ENCODE results near the gene OR2S2. TPM values are rescaled to one million over a fixed set of nuclear protein-coding genes. Genes with fewer than 3 reads are reported as not detected.

Gene OR2S2
- total and polyA plus RNA-seq, 2 donors (not counting 3 experiments of a cell fraction or from before 2014, with no cell fraction given), result not detected

GRCh38 chr9:35980289-35981011 lies 22.5 kb upstream of the OR2S2 start:
- no TSS peak for BruUV-seq (replicated peaks)
- Histone ChIP-seq H4K20me1 (replicated peaks; ENCODE audit: control insufficient read depth, extremely low read depth, insufficient read depth, low read length) (no peaks in the 10 kb centered on the region), H3K27me3 (ENCODE audit: control insufficient read depth in 2 of 2, insufficient read depth in 2 of 2, low read length in 2 of 2) (peaks cover 2 to 3% of the 10 kb centered on the region in 2 experiments), H3K4me2 (ENCODE audit: insufficient read depth, low read length) (no peak overlapping the region), H3K4me1 (ENCODE audit: control insufficient read depth, extremely low read depth, insufficient read depth, low read length) (peaks cover 7% of the 10 kb centered on the region), H3K9me1 (replicated peaks; ENCODE audit: control insufficient read depth, extremely low read depth, insufficient read depth, low read length) (no peaks in the 10 kb centered on the region), H3K79me2 (ENCODE audit: control insufficient read depth, insufficient read depth, low read length) (no peaks in the 10 kb centered on the region), H3K9me3 (replicated peaks; ENCODE audit: control insufficient read depth, insufficient read depth, low read length) (no peaks in the 10 kb centered on the region), H2AFZ (ENCODE audit: low read depth, low read length) (no peak overlapping the region), H3K9ac (replicated peaks; ENCODE audit: extremely low read depth, insufficient read depth, low read length) (no peak overlapping the region), H3K27ac (ENCODE audit: insufficient read depth, low read depth, low read length) (no peak overlapping the region), H3K4me3 (replicated peaks in 1 of 3; ENCODE audit: insufficient read depth in 1 of 3, low read depth in 1 of 3, low read length in 3 of 3) (no peak overlapping the region), H3K36me3 (ENCODE audit: control insufficient read depth in 2 of 2, extremely low read depth in 1 of 2, insufficient read depth in 2 of 2, low read length in 2 of 2) (no peaks in the 10 kb centered on the region)
- intact Hi-C loops (cut with micrococcal nuclease), result no loop called here
- CTCF ChIA-PET, result interaction anchor here (1.0 kb wide), 1 partner anchor 43 kb away, joined by 3 read pairs; no protein-coding TSS in a partner anchor
- POLR2A ChIA-PET, result no interaction called here
- FAIRE-seq (no peak), DNase-seq (ENCODE audit: low read depth, low spot score) (no peak)
- dilution Hi-C loops (cut with MboI; ENCODE audit: extremely low pct_ligation_motif_present, low sequenced_read_pairs), result no loop called here
- TF ChIP-seq POLR2A (IDR thresholded peaks at IDR 0.05; ENCODE audit: low read depth, low read length), result no peak
- TF ChIP-seq GATA2 (IDR thresholded peaks at IDR 0.05; ENCODE audit: insufficient read depth, insufficient read length, low read depth, low read length), result no peak
- no peak for TF ChIP-seq EZH2 (IDR thresholded peaks at IDR 0.05; ENCODE audit: borderline replicate concordance, low read depth, low read length, severe bottlenecking)
- TF ChIP-seq CTCF (IDR thresholded peaks at IDR 0.05; ENCODE audit: extremely low read depth in 1 of 2, insufficient read depth in 1 of 2, low read depth in 1 of 2, low read length in 2 of 2), result no peak
- TF ChIP-seq MAX (IDR thresholded peaks at IDR 0.05; ENCODE audit: insufficient read depth, insufficient read length), result no peak
- no peak for TF ChIP-seq POLR2AphosphoS5 (IDR thresholded peaks at IDR 0.05; ENCODE audit: insufficient read depth, low read depth, low read length)
- no peak for TF ChIP-seq FOS (IDR thresholded peaks at IDR 0.05; ENCODE audit: borderline replicate concordance, insufficient read depth, low read length)
- no peak for TF ChIP-seq MYC (IDR thresholded peaks at IDR 0.05; ENCODE audit: low read depth, low read length)
- no peak for TF ChIP-seq JUN (IDR thresholded peaks at IDR 0.05; ENCODE audit: borderline replicate concordance, insufficient read depth, insufficient read length, low read depth)

All from endothelial cell of umbilical vein (primary cell).